Measurements from ENCODE around the gene EDNRA. TPM values are rescaled to one million over a fixed set of nuclear protein-coding genes. Genes with fewer than 3 reads are reported as not detected.

Gene EDNRA
- total RNA-seq, 4 donors from 2014 or later = 3.4 to 18.7 (median 7.7) TPM

DNA sequence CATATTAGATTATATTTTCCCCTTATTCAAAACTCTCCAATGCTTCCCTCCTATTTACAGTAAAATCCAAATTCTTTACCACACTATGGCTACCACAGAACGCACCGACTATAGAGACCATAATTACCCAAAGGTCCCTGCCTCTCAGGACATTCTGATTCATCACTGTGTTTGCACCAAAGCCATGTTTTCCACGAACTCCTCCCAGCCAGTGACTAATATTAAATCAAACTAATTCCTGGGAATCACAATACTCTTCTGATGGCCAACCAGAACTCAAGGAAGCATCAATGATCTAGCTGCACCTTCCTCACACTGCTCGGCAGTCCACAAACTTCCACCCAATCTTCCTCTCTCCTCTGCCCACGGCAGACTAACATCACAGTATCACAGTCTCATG is 24.2 kb upstream of the EDNRA start:
- no peaks in the 10 kb centered on the region for H3K27me3 ChIP-seq
- WGBS, 2 donors (ENCODE audit: low coverage in 1 of 2) = 71 to 78% methylated on average over 5 of the region's 5 CpGs

DNA sequence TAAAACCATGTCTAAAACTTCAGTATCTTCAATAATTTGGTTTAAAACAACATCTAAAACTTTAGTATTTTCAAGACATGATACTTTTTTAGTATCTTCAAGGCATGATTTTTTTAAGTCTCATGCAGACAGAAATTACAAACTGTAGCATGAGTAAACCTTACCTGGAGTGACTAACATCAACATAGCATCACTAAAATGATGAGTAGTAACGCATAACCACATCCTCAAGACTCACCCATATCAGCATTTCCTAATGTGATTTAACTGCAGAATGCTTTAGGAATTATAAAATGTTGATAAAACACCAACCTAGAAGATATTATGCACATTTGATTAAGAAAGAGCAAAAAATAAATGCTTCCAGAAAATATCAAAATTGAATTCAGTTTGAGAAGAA is 19.7 kb upstream of the EDNRA start:
- Histone ChIP-seq H3K27ac (no peak overlapping the region), H3K9me3 (peaks cover 0 to 10% (median 0%) of the 10 kb centered on the region in 3 donors), H3K4me3 (no peak overlapping the region), H3K27me3 (no peaks in the 10 kb centered on the region), H3K36me3 (no peaks in the 10 kb centered on the region), H3K4me1 (no peaks in the 10 kb centered on the region)
- 90 to 92% methylated on average over 1 of the region's 1 CpG for WGBS, 2 donors (ENCODE audit: low coverage in 1 of 2)
- ATAC-seq = no peak
- TF ChIP-seq EP300 (IDR thresholded peaks at IDR 0.05) (no peak), POLR2A (IDR thresholded peaks at IDR 0.05) (no peak)

More for the DNA sequence above, 24.2 kb upstream of the EDNRA start:
- TF ChIP-seq POLR2A (IDR thresholded peaks at IDR 0.05) (no peak), EP300 (IDR thresholded peaks at IDR 0.05) (no peak), POLR2AphosphoS5 (IDR thresholded peaks at IDR 0.05) (no peak)
- TF ChIP-seq, protein P1, sequence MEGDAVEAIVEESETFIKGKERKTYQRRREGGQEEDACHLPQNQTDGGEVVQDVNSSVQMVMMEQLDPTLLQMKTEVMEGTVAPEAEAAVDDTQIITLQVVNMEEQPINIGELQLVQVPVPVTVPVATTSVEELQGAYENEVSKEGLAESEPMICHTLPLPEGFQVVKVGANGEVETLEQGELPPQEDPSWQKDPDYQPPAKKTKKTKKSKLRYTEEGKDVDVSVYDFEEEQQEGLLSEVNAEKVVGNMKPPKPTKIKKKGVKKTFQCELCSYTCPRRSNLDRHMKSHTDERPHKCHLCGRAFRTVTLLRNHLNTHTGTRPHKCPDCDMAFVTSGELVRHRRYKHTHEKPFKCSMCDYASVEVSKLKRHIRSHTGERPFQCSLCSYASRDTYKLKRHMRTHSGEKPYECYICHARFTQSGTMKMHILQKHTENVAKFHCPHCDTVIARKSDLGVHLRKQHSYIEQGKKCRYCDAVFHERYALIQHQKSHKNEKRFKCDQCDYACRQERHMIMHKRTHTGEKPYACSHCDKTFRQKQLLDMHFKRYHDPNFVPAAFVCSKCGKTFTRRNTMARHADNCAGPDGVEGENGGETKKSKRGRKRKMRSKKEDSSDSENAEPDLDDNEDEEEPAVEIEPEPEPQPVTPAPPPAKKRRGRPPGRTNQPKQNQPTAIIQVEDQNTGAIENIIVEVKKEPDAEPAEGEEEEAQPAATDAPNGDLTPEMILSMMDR (IDR thresholded peaks at IDR 0.05) = no peak
- Histone ChIP-seq H3K4me1 (no peaks in the 10 kb centered on the region), H3K9me3 (no peaks in the 10 kb centered on the region), H3K4me3 (no peak overlapping the region), H3K36me3 (no peaks in the 10 kb centered on the region), H3K27ac (no peak overlapping the region)
- ATAC-seq = no peak

DNA sequence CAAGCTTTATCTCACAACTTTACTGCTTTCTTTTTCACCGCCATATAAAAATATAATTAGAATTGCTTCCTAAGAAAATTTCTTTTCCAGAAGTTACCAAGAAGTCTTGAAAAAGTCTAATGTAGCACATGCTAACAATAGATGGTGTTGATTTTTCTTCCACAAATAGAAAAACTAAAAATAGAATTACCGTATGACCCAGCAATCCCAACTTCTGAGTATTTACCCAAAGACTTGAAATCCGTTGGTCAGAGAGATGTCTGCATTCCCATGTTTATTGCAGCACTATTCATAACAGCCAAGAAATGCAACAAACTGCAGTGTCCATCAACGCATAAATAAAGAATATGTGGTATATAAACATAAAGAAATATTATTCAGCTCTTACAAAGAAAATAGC is 17.8 kb upstream of the EDNRA start:
- Histone ChIP-seq H3K4me3 (no peak overlapping the region), H3K27me3 (no peaks in the 10 kb centered on the region), H3K9me3 (peaks cover 0 to 10% (median 0%) of the 10 kb centered on the region in 3 donors), H3K27ac (no peak overlapping the region), H3K36me3 (no peaks in the 10 kb centered on the region), H3K4me1 (no peaks in the 10 kb centered on the region)
- WGBS, 2 donors (ENCODE audit: low coverage in 1 of 2) = 48 to 67% methylated on average over 2 to 4 of the region's 4 CpGs
- no peak for ATAC-seq
- TF ChIP-seq EP300 (IDR thresholded peaks at IDR 0.05) (no peak), POLR2AphosphoS5 (IDR thresholded peaks at IDR 0.05) (peak; percentile 17), POLR2A (IDR thresholded peaks at IDR 0.05) (no peak)
- TF ChIP-seq, protein P1 (IDR thresholded peaks at IDR 0.05) = no peak

DNA sequence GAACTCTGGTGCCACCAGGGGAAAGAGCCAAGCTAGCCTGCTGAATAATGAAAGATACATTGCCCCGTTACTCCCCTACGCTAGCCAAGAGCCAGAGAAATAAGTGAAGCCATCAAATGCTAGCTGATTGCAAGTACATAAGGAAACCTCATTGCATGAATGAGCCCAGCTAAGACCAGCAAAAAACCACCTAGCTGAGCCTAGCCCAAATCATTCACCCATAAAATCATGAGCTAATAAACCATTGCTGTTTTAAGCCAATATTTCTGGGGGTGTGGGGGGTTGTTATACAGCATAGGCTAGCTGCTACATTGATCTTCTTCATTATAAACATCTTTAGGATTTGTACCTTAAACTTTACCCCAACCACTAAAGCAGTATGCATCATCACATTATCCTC is 15.4 kb upstream of the EDNRA start:
- TF ChIP-seq POLR2A (IDR thresholded peaks at IDR 0.05) (no peak), EP300 (IDR thresholded peaks at IDR 0.05) (no peak), POLR2AphosphoS5 (IDR thresholded peaks at IDR 0.05) (no peak)
- TF ChIP-seq, protein P1 (IDR thresholded peaks at IDR 0.05) = no peak
- Histone ChIP-seq H3K4me1 (no peaks in the 10 kb centered on the region), H3K36me3 (no peaks in the 10 kb centered on the region), H3K27me3 (no peaks in the 10 kb centered on the region), H3K9me3 (peaks cover 0 to 10% (median 0%) of the 10 kb centered on the region in 3 donors), H3K4me3 (no peak overlapping the region), H3K27ac (no peak overlapping the region)
- no peak for ATAC-seq
- 50 to 100% methylated on average over 2 of the region's 2 CpGs for WGBS, 2 donors (ENCODE audit: low coverage in 1 of 2)

DNA sequence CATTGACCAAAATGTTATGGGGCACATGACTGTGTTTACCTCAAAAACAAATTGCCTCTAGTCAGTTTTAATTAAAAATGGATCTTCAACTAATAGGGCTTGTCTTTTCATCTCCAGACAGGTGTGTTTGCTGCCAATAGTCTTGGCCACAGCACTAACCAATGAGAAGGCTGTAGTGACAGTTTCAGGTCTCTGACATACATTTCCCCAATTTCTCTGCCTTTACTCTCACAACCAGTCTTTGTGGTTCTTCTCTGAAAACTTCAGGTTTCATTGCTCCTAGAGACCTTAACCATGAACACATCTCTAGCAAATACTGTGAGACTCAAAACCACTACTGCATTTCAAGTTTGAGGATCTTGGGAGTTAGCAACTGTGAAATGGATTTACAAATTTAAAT is 3.5 kb upstream of the EDNRA start:
- H3K36me3 ChIP-seq = no peaks in the 10 kb centered on the region
- H3K9me3 ChIP-seq = no peaks in the 10 kb centered on the region
- ATAC-seq = no peak
- no peak overlapping the region for H3K27ac ChIP-seq
- peaks cover 22% of the 10 kb centered on the region for H3K27me3 ChIP-seq
- no peak overlapping the region for H3K4me3 ChIP-seq
- H3K4me1 ChIP-seq = peaks cover 0 to 20% (median 0%) of the 10 kb centered on the region in 3 donors
- TF ChIP-seq POLR2A (IDR thresholded peaks at IDR 0.05) (no peak), EP300 (IDR thresholded peaks at IDR 0.05) (no peak), POLR2AphosphoS5 (IDR thresholded peaks at IDR 0.05) (no peak)
- TF ChIP-seq, protein P1 (IDR thresholded peaks at IDR 0.05) = no peak
